Measurements from ENCODE around the gene KLHL14.

Gene KLHL14

GRCh38 chr18:32624182-32624723 lies 148.6 kb downstream of the KLHL14 start:
- DNase-seq = no peak

GRCh38 chr18:32623563-32623962 lies 149.3 kb downstream of the KLHL14 start:
- no peak for DNase-seq
